Subcutaneous adipose tissue (tissue), 4 donors: ENCODE measurements around the gene C7orf57. TPM values are rescaled to one million over a fixed set of nuclear protein-coding genes. Genes with fewer than 3 reads are reported as not detected.

ENCODE experiments used
- total RNA-seq, 4 donors: library from RNA; depleted of rRNA; stranded (reverse); fragments of >200 nt; gene quantifications; one replicate each; pipeline ENCODE4 v1.1.0, GENCODE V29; 2016
- TF ChIP-seq, protein P1 (sequence below): fragments of 450-650 bp; IDR thresholded peaks from one replicate; pipeline ENCODE4 v1.5.1; 2016; ENCODE audit warnings: low read depth, mild to moderate bottlenecking, control low read depth, antibody characterized with exemption, moderate library complexity

The C7orf57 gene
- total RNA-seq, 4 donors from 2014 or later: 0.22 TPM; not detected in 3

DNA sequence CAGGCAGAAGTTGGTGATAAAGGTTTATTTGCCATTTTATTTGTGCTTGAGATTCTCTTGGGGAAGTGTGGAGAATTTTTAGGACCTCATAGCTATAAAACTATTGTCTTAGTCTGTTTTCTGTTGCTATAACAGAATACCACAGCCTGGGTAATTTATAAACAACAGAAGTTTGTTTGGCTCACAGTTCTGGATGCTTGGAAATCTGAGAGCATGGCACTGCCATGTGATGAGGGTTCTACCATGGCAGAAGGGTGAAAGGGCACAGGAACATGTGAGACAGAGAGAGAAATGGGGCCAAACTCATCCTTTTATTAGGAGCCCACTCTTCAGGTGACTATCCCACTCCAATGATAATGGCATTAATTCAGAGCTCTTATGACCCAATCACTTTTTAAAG is 18.7 kb upstream of the C7orf57 start:
- TF ChIP-seq, protein P1, sequence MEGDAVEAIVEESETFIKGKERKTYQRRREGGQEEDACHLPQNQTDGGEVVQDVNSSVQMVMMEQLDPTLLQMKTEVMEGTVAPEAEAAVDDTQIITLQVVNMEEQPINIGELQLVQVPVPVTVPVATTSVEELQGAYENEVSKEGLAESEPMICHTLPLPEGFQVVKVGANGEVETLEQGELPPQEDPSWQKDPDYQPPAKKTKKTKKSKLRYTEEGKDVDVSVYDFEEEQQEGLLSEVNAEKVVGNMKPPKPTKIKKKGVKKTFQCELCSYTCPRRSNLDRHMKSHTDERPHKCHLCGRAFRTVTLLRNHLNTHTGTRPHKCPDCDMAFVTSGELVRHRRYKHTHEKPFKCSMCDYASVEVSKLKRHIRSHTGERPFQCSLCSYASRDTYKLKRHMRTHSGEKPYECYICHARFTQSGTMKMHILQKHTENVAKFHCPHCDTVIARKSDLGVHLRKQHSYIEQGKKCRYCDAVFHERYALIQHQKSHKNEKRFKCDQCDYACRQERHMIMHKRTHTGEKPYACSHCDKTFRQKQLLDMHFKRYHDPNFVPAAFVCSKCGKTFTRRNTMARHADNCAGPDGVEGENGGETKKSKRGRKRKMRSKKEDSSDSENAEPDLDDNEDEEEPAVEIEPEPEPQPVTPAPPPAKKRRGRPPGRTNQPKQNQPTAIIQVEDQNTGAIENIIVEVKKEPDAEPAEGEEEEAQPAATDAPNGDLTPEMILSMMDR: no peak

GRCh38 chr7:48017674-48018073 is 17.7 kb upstream of the C7orf57 start:
- TF ChIP-seq, protein P1: no peak

GRCh38 chr7:48025624-48026023 is 9.7 kb upstream of the C7orf57 start:
- TF ChIP-seq, protein P1: no peak

GRCh38 chr7:48028938-48029337 is 6.4 kb upstream of the C7orf57 start, which contains the start of gene SUN3:
Gene SUN3, minus strand, starts transcription at chr7:48029107. Its CDS starts 169 bp downstream, at chr7:48028938.
- TF ChIP-seq, protein P1: no peak

DNA sequence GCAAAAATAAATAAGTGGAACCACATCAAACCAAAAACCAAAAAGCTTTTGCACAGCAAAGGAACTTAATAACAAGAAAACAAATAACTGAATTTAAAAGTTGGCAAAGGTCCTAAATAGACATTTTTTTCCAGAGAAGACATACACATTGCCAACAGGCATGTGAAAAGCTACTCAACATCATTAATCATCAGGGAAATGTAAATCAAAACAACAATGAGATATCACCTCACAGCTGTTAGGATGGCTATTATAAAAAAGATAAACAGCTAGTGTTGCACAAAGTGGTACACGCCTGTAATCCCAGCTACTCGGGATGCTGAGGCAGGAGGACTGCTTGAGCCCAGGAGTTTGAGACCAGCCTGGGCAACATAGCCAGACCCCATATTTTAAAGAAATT is 4.2 kb upstream of the C7orf57 start:
- TF ChIP-seq, protein P1: no peak

GRCh38 chr7:48033922-48034321 is 1.4 kb upstream of the C7orf57 start:
- TF ChIP-seq, protein P1: no peak

DNA sequence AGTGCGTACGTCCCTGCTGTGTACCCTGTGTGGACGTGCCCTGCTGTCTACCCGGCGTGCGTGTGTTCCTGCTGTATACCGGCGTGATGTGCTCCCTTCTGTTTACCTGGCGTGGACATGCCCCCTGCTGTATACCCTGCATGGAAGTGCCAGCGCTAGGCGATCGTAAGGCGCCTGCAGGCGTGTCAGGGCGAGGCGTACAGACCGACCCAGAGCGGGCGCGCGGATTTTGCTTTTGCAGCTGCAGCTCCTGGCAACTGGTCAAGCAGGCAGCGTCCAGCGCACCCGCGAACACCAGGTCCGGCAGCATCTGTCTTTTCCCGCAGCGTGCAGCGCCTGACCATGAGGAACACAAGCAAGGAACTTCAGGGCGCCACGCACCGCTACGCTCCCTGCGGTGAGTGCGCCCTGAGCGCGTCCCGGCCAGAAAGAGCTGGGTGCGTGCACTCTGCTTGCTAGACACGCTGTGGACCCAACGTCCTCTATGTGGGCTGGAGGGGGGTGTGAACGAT is 680 bp downstream of the C7orf57 start:
- TF ChIP-seq, protein P1: no peak
